Renal cortical epithelial cell (primary cell): ENCODE results near the gene MYH2. TPM values are rescaled to one million over a fixed set of nuclear protein-coding genes. Genes with fewer than 3 reads are reported as not detected.
"Not testable (repeated sequence)": the region's sequence is repeated elsewhere in the genome, so short reads cannot be mapped to it uniquely, and the experiment has no call there.

ENCODE experiments used
- DNase-seq: peaks from one replicate; pipeline ENCODE4 v3.0.0-alpha.2; 2011; ENCODE audit warnings: low read depth
- total RNA-seq: library from RNA; depleted of rRNA; stranded (reverse); fragments of >200 nt; gene quantifications from 2 replicates; pipeline ENCODE4 v1.2.3, GENCODE V29; 2014

Gene MYH2
- not detected in 2 replicates for total RNA-seq

GRCh38 chr17:10549096-10549842 is at the start of gene MYH2:
Gene MYH2, minus strand, starts transcription at chr17:10549658. Its CDS starts 1,738 bp downstream, at chr17:10547920.
- no peak for DNase-seq

DNA sequence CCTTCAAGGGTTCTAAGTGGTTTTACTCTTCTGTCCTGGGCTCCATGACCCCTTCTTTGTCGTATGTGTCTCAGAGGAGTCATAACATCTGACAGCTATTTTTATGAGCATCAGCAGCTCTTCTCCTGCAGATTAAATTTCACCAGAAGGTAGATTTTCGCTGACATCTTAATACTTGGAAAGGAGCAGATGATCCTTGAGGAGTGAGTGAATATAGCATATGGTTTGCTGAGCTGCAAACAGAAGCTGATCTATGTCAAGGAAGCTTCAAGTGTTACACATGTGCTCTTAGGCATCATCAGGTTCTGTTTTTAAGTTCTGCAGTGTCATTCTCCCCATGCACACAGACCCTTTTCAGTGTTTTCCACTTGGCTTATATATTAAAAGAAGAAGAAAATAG is 49.2 kb upstream of the MYH2 start:
- no peak for DNase-seq

- no peak for DNase-seq
Observed at GRCh38 chr17:10589553-10590145, 40.2 kb upstream of the MYH2 start.

- DNase-seq: no peak
Observed at GRCh38 chr17:10585529-10585928, 36.1 kb upstream of the MYH2 start.

- DNase-seq: no peak
Observed at GRCh38 chr17:10583834-10584233, 34.4 kb upstream of the MYH2 start.

DNA sequence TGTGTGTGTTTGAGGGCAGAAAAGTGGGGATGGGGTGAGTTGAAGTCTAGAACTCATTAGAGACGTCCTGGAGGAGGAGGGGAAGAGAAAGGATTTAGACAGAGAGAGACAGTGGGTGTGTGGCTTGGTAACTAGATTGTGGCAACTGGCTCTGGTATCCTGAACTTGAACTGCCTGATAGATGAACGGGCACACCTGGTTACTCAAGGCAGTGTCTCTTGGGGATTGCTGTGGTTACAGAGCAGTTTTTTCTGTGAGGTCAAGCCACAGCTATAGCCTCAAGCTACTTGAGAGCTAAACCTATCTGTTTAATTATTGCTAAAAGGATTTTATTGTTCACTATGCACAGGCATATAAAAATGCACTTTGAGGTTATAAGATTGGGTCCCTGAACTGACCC is 29.8 kb upstream of the MYH2 start:
- no peak for DNase-seq

DNA sequence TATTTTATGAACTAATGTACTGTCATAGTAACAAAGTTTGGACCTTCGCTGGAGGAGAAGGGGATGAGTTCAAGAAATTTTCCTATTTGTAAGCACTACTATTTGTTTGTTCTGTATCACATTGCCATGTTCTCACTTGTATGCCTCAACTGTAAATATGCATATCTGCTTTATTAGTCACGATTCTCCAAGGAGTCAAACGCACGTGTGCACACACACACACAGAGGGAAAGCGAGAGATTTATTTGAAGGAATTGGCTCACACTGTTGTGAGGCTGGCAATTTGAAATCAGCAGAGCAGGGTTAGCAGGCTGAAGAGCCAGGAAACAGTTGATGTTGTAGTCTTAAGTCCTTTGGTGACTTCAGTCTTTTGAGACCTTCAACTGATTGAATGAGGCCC is 24.9 kb upstream of the MYH2 start:
- DNase-seq: no peak

DNA sequence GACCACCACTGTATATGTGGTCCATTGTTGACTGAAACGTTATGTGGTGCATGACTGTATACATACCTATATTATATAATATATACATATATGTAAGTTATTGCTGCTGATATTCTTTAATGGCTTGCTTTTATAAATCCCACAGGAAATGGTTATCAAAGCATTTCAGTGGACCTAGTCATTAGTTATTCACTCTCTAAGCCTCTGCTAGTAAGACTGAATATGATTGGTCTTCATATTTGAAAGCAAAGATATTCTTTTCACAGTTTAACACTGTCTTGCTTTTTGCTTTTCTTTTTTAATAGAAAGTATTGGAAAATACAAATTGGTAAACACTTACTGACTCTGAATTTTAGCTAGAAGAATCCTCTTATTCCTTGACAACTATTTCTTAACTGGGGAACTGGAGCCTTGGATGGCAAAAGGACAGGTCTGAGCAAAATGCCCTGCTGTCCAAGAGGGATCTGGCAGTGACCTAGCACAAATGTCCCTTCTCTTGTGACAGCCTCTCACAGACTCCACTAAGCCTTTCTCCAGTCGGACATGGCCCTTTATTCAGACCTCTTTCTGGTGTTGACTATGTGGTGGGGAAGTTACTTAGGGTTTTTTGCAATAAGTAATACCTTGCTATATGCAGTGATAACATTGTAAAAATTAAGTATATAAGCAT is 14.7 kb upstream of the MYH2 start:
- DNase-seq: no peak

- no peak for DNase-seq
Observed at GRCh38 chr17:10558049-10558448, 8.6 kb upstream of the MYH2 start.

DNA sequence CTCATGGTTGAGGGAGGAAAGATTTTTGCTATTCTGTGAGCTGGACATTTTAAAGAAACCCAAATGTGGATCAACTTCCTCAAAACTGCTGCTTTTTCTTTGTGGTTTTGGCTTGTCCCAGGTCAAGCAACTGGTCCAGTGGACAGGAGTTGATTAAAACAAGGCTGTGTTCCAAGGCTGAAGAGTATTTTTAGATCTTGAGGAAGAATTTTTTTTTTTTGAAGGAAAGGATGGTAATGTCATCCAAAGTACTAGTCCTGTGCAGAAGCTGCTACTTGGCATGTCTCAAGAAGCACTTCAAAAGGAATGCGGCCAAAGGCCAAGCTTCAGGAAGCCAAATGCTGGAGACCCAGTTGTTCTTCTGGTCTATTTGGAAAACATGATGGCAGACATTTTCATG is 8.0 kb upstream of the MYH2 start:
- no peak for DNase-seq

GRCh38 chr17:10556301-10557005 is 7.0 kb upstream of the MYH2 start:
- no peak for DNase-seq

GRCh38 chr17:10550014-10550413 is 556 bp upstream of the MYH2 start:
- DNase-seq: no peak

DNA sequence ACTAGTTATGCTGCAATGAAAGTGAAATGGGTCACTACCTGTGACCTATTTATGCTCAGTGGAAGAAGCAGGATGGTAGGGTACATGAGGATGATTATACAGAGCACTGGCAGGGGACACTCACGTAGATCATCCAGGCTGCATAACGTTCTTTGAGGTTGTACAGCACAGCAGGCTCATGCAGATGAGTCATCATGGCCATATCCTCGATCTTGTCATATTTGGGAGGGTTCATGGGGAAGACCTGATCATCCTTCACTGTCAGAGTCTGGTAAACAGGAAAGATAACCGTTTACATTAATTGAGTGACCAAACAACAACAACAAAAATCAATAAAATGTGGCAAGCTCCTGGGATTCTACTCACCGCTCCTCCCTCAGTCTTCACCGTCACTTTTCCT is 2.1 kb downstream of the MYH2 start:
- no peak for DNase-seq

GRCh38 chr17:10543486-10543885 is 6.0 kb downstream of the MYH2 start:
- DNase-seq: peak; percentile 0

DNA sequence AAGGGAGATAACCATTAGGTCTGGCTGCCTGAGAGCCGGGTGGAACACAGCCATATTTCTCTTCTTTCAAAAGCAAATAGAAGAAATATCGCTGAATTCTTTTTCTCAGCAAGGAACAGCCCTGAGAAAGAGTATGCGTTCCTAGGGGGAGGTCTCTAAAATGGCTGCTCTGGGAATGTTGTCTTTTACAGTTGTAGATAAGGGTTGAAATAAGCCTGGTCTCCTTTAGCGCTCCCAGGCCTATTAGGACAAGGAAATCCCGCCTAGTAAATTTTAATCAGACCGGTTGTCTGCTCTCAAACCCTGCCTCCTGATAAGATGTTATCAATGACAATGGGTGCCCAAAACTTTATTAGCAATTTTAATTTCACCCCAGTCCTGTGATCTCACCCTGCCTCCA is 8.3 kb downstream of the MYH2 start:
- not testable (repeated sequence) for DNase-seq

DNA sequence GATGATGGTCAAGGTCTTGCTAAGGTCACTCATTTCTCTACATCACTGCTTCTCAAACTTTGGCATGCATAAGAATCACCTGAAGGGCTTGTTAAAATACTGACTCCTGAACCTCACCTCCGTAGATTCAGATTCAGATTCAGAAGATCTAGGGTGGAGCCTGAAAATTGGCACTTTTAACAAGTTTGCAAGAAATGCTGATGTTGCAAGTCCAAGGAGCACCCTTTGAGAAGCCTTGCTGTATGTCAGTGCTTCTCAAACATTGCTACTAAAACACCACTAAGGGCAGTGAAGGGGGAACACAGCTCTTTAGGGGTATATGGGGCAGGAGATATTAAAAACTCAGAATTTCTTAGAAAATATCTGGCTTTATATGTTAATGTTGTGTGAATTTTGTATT is 17.4 kb downstream of the MYH2 start:
- no peak for DNase-seq

DNA sequence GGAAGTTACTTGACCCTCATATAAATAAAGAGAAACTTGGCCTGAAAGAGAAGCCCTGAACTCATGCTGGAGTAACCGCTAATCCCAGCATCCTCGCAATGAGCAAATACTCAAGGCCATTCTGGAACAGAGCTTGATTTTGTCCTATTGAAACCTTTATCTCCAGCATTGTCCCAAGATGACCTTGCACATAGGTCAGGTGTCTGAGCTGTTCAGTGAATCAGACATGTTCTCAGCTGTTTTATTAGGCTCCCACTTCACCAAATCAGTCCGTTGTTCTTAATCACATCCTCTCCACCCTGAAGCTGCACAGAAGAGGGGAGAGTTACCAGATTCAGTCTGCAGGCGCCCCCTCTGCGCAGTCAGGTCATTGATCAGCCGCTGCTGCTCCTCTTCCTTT is 22.0 kb downstream of the MYH2 start:
- DNase-seq: no peak

DNA sequence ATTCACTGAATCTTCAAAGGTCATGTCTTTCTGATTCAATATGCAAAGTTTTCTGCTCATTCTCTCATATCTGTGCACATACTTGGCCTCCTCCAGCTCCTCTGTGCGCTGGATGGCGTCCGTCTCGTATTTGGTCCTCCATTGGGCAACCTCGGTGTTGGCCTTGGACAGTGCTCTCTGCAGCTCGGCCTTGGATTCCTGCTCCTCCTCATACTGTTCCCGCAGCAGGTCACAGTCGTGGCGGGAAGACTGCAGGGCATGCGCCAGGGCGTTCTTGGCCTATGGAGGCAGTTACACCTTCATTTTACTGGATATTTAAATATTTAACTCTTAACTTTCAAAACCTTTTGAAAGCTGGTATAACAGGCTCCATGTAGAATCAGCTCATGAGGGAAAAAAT is 22.9 kb downstream of the MYH2 start:
- DNase-seq: no peak

GRCh38 chr17:10523064-10523463 is 26.4 kb downstream of the MYH2 start:
- DNase-seq: no peak

GRCh38 chr17:10521949-10522348 is 27.5 kb downstream of the MYH2 start:
- no peak for DNase-seq

- DNase-seq: no peak
Observed at GRCh38 chr17:10518271-10519037, 31.0 kb downstream of the MYH2 start, which contains the start of gene MYH1. Gene MYH1, minus strand, starts transcription at chr17:10518542. Its CDS starts 1,900 bp downstream, at chr17:10516642.

GRCh38 chr17:10516638-10517037 is 32.8 kb downstream of the MYH2 start:
- DNase-seq: no peak
